H9 (cell line): Measurements from ENCODE around the gene PRIM2. TPM values are rescaled to one million over a fixed set of nuclear protein-coding genes. Genes with fewer than 3 reads are reported as not detected.
"Not testable (repeated sequence)": the region's sequence is repeated elsewhere in the genome, so short reads cannot be mapped to it uniquely, and the experiment has no call there.

Source experiments
- DNase-seq: peaks from one replicate; pipeline ENCODE4 v3.0.0-alpha.2; 2017
- H2AFZ ChIP-seq: one replicate; pipeline ENCODE4 v1.6.1; 2013; ENCODE audit warnings: mild to moderate bottlenecking, low read length, control low read depth, moderate library complexity
- H2AK5ac ChIP-seq: 2 replicates; pipeline ENCODE4 v1.6.1; 2013; ENCODE audit warnings: low read length, control low read depth, mixed read lengths; ENCODE audit not compliant: insufficient read length
- H2BK120ac ChIP-seq: one replicate; pipeline ENCODE4 v1.6.1; 2013; ENCODE audit warnings: low read depth, mild to moderate bottlenecking, low read length, control low read depth, inconsistent platforms; ENCODE audit not compliant: poor library complexity, severe bottlenecking
- H2BK12ac ChIP-seq: 2 replicates; pipeline ENCODE4 v1.6.1; 2013; ENCODE audit warnings: low read length, control low read depth, mixed read lengths, low read depth; ENCODE audit not compliant: insufficient read length
- H2BK15ac ChIP-seq: 2 replicates; pipeline ENCODE4 v1.6.1; 2013; ENCODE audit warnings: low read depth, low read length, control low read depth
- H2BK20ac ChIP-seq: one replicate; pipeline ENCODE4 v1.6.1; 2013; ENCODE audit warnings: low read depth, mild to moderate bottlenecking, low read length, control low read depth, inconsistent platforms; ENCODE audit not compliant: poor library complexity, severe bottlenecking
- H2BK5ac ChIP-seq: 2 replicates; pipeline ENCODE4 v1.6.1; 2013; ENCODE audit warnings: low read length, control low read depth, mixed read lengths; ENCODE audit not compliant: insufficient read length
- H3K14ac ChIP-seq: 2 replicates; pipeline ENCODE4 v1.6.1; 2013; ENCODE audit warnings: low read length, control low read depth; ENCODE audit not compliant: insufficient read depth
- H3K18ac ChIP-seq: 2 replicates; pipeline ENCODE4 v1.6.1; 2013; ENCODE audit warnings: low read depth, mild to moderate bottlenecking, mixed read lengths, low read length, control low read depth; ENCODE audit not compliant: insufficient read length
- H3K23ac ChIP-seq: 2 replicates; pipeline ENCODE4 v1.6.1; 2013; ENCODE audit warnings: low read length, control low read depth, mixed read lengths, low read depth; ENCODE audit not compliant: insufficient read length
- H3K23me2 ChIP-seq: 2 replicates; pipeline ENCODE4 v1.6.1; 2013; ENCODE audit warnings: low read depth, mild to moderate bottlenecking, mixed read lengths, low read length, control low read depth; ENCODE audit not compliant: insufficient read length, poor library complexity, severe bottlenecking
- H3K27ac ChIP-seq: 2 replicates; pipeline ENCODE4 v1.5.1; 2013; ENCODE audit warnings: low read length, control low read depth, mixed read lengths, low read depth; ENCODE audit not compliant: insufficient read length
- H3K27me3 ChIP-seq: 2 replicates; pipeline ENCODE4 v1.6.1; 2013; ENCODE audit warnings: low read length, control low read depth, inconsistent platforms; ENCODE audit not compliant: insufficient read depth
- H3K4ac ChIP-seq: 2 replicates; pipeline ENCODE4 v1.6.1; 2013; ENCODE audit warnings: low read depth, mild to moderate bottlenecking, control low read depth, inconsistent platforms, low read length, moderate library complexity
- H3K4me1 ChIP-seq: 2 replicates; pipeline ENCODE4 v1.6.1; 2013; ENCODE audit warnings: low read length, control low read depth, inconsistent platforms; ENCODE audit not compliant: insufficient read depth
- H3K4me2 ChIP-seq: 2 replicates; pipeline ENCODE4 v1.6.1; 2013; ENCODE audit warnings: low read length, control low read depth, mixed read lengths; ENCODE audit not compliant: insufficient read length, insufficient read depth
- H3K56ac ChIP-seq: 2 replicates; pipeline ENCODE4 v1.6.1; 2013; ENCODE audit warnings: low read depth, mild to moderate bottlenecking, mixed read lengths, low read length, control low read depth; ENCODE audit not compliant: insufficient read length
- H3K79me1 ChIP-seq: 2 replicates; pipeline ENCODE4 v1.6.1; 2013; ENCODE audit warnings: low read depth, mild to moderate bottlenecking, moderate library complexity, low read length, control low read depth, inconsistent platforms; ENCODE audit not compliant: insufficient read depth, poor library complexity, severe bottlenecking
- H3K79me2 ChIP-seq: 2 replicates; pipeline ENCODE4 v1.6.1; 2013; ENCODE audit warnings: low read length, control low read depth, inconsistent platforms; ENCODE audit not compliant: insufficient read depth
- H3K9ac ChIP-seq: 2 replicates; pipeline ENCODE4 v1.6.1; 2013; ENCODE audit warnings: low read length, control low read depth, mixed read lengths; ENCODE audit not compliant: insufficient read length; ENCODE audit errors: extremely low read depth
- H3K9me3 ChIP-seq: one replicate; pipeline ENCODE4 v1.6.1; 2013; ENCODE audit warnings: low read depth, low read length, inconsistent platforms; ENCODE audit not compliant: control insufficient read depth
- H3T11ph ChIP-seq: one replicate; pipeline ENCODE4 v1.6.1; 2013; ENCODE audit warnings: mild to moderate bottlenecking, low read length, control low read depth, inconsistent platforms
- H4K20me1 ChIP-seq: one replicate; pipeline ENCODE4 v1.6.1; 2013; ENCODE audit not compliant: control insufficient read depth, insufficient read length, insufficient read depth
- H4K5ac ChIP-seq: 2 replicates; pipeline ENCODE4 v1.6.1; 2013; ENCODE audit warnings: low read depth, mild to moderate bottlenecking, mixed read lengths, low read length, control low read depth; ENCODE audit not compliant: insufficient read length
- H4K8ac ChIP-seq: replicated peaks from 2 replicates; pipeline ENCODE4 v1.6.1; 2013; ENCODE audit warnings: low read length, control low read depth, mixed read lengths, low read depth; ENCODE audit not compliant: insufficient read length
- H4K91ac ChIP-seq: 2 replicates; pipeline ENCODE4 v1.6.1; 2013; ENCODE audit warnings: low read depth, mild to moderate bottlenecking, moderate library complexity, mixed read lengths, low read length, control low read depth; ENCODE audit not compliant: insufficient read length
- H3K27ac Mint-ChIP-seq, 3 experiments: 2 replicates in 2 of 3; 3 replicates in 1 of 3; pipeline ENCODE4 v1.8.0; 2020 to 2021; ENCODE audit warnings: mixed read lengths in 3 of 3, mild to moderate bottlenecking in 1 of 3, moderate library complexity in 1 of 3
- H3K27me3 Mint-ChIP-seq: 2 replicates; pipeline ENCODE4 v1.8.0; 2021; ENCODE audit warnings: low read depth, mild to moderate bottlenecking, moderate library complexity, mixed read lengths
- H3K36me3 Mint-ChIP-seq, 3 experiments: 2 replicates in 2 of 3; 3 replicates in 1 of 3; pipeline ENCODE4 v1.8.0; 2020 to 2021; ENCODE audit warnings: low read depth in 3 of 3, mixed read lengths in 3 of 3; ENCODE audit not compliant: insufficient read depth in 1 of 3
- H3K4me1 Mint-ChIP-seq, 2 experiments: 2 replicates each; pipeline ENCODE4 v1.8.0; 2020; ENCODE audit warnings: mixed read lengths in 2 of 2
- H3K4me3 Mint-ChIP-seq, 2 experiments: 2 replicates in 1 of 2; 3 replicates in 1 of 2; pipeline ENCODE4 v1.8.0; 2020 to 2021; ENCODE audit warnings: mild to moderate bottlenecking in 2 of 2, mixed read lengths in 2 of 2, moderate library complexity in 1 of 2
- H3K9me3 Mint-ChIP-seq, 2 experiments: 2 replicates in 1 of 2; 3 replicates in 1 of 2; pipeline ENCODE4 v1.8.0; 2020; ENCODE audit warnings: mild to moderate bottlenecking in 2 of 2, mixed read lengths in 2 of 2, moderate library complexity in 1 of 2
- CTCF ChIP-seq: fragments of 200-600 bp; sonication (generic); conservative IDR thresholded peaks from 3 replicates; pipeline ENCODE4 v1.8.0; 2021; ENCODE audit warnings: antibody characterized with exemption, mild to moderate bottlenecking
- WGBS: extraction: QIAGEN DNeasy Blood & Tissue Kit; methylation state at CpG from one replicate; pipeline ENCODE4 v1.1.7; 2013; ENCODE audit warnings: missing lambda C conversion rate, low lambda C conversion rate, mixed read lengths; ENCODE audit not compliant: insufficient read length; ENCODE audit errors: extremely low coverage; 5-methylcytosine and 5-hydroxymethylcytosine counted together
- total RNA-seq: library from RNA; stranded (reverse); gene quantifications from 2 replicates; pipeline ENCODE4 v1.2.1, GENCODE V29; 2021

The PRIM2 gene
- total RNA-seq, 1 experiment from 2014 or later = 43.0 TPM

- no peak for TF ChIP-seq CTCF
- Histone ChIP-seq H3K27me3 (no peaks in the 10 kb centered on the region), H2BK120ac (no peak overlapping the region), H3K23me2 (no peaks in the 10 kb centered on the region), H3K4ac (no peak overlapping the region), H3K79me2 (no peaks in the 10 kb centered on the region), H4K20me1 (no peaks in the 10 kb centered on the region), H3K27ac (no peak overlapping the region), H3K79me1 (no peaks in the 10 kb centered on the region), H3K4me2 (no peak overlapping the region), H2BK20ac (no peak overlapping the region), H4K91ac (no peak overlapping the region), H2AK5ac (no peak overlapping the region), H3K9me3 (no peaks in the 10 kb centered on the region), H3K23ac (no peak overlapping the region), H3K9ac (no peak overlapping the region), H4K8ac (no peak overlapping the region), H3K56ac (no peak overlapping the region), H3K18ac (no peak overlapping the region), H2AFZ (no peak overlapping the region), H3K4me1 (no peaks in the 10 kb centered on the region), H2BK5ac (no peak overlapping the region), H2BK12ac (no peak overlapping the region), H3K14ac (no peak overlapping the region), H3T11ph (no peak overlapping the region), H4K5ac (no peak overlapping the region), H2BK15ac (no peak overlapping the region)
- DNase-seq = no peak
- peaks cover 1% of the 10 kb centered on the region; the same call in 1 of the 2 replicates for H3K27me3 Mint-ChIP-seq
- peaks cover 4 to 10% (median 5%) of the 10 kb centered on the region in 3 experiments; a peak in 6 of 7 replicates for H3K36me3 Mint-ChIP-seq
- no peak overlapping the region for H3K27ac Mint-ChIP-seq
- WGBS = no CpG with 5 or more reads among the region's 1 CpG
- peaks cover 9 to 11% of the 10 kb centered on the region in 2 experiments; a peak in 4 of 5 replicates for H3K9me3 Mint-ChIP-seq
- H3K4me1 Mint-ChIP-seq = no peaks in the 10 kb centered on the region
- H3K4me3 Mint-ChIP-seq = no peak overlapping the region
Measured at GRCh38 chr6:57307850-57308249, 9.6 kb upstream of the PRIM2 start.

GRCh38 chr6:57308755-57309154, 8.7 kb upstream of the PRIM2 start:
- H3K4me1 ChIP-seq, H2BK12ac ChIP-seq, H3K23me2 ChIP-seq, H3K4me2 ChIP-seq, H4K5ac ChIP-seq, H3K27ac Mint-ChIP-seq, H4K8ac ChIP-seq, H2BK120ac ChIP-seq, H3K27me3 ChIP-seq, H2BK15ac ChIP-seq, H3K27me3 Mint-ChIP-seq, H3K4me3 Mint-ChIP-seq, H3K79me2 ChIP-seq, H3K56ac ChIP-seq, H3T11ph ChIP-seq, H2AFZ ChIP-seq, DNase-seq, H3K18ac ChIP-seq, H2BK20ac ChIP-seq, H3K9ac ChIP-seq, H4K91ac ChIP-seq, H3K79me1 ChIP-seq, H3K4ac ChIP-seq, H3K36me3 Mint-ChIP-seq, H3K23ac ChIP-seq, H2AK5ac ChIP-seq, H4K20me1 ChIP-seq, H3K4me1 Mint-ChIP-seq, H3K27ac ChIP-seq, H2BK5ac ChIP-seq, H3K9me3 ChIP-seq, H3K14ac ChIP-seq: not testable (repeated sequence)
- no CpG with 5 or more reads among the region's 3 CpGs for WGBS
- H3K9me3 Mint-ChIP-seq = peaks cover 9 to 11% of the 10 kb centered on the region in 2 experiments; a peak in 4 of 5 replicates
